Mesenchymal stem cell (in vitro differentiated cells and primary cell): ENCODE measurements around the gene DMD.
A peak's percentile ranks its signal among the peaks of the same experiment; 100 is the strongest.

ENCODE experiments used
- DNase-seq: peaks from one replicate; pipeline ENCODE4 v3.0.0-alpha.2; 2013
- H2AFZ ChIP-seq: one replicate; pipeline ENCODE4 v1.6.1; 2013; ENCODE audit warnings: low read depth, mild to moderate bottlenecking, control low read depth, inconsistent platforms, low read length, moderate library complexity
- H2AK5ac ChIP-seq: 2 replicates; pipeline ENCODE4 v1.6.1; 2013; ENCODE audit warnings: low read length, moderate library complexity, mild to moderate bottlenecking, inconsistent platforms; ENCODE audit not compliant: severe bottlenecking
- H2BK120ac ChIP-seq: one replicate; pipeline ENCODE4 v1.6.1; 2013; ENCODE audit warnings: low read depth, mild to moderate bottlenecking, inconsistent platforms, low read length, moderate library complexity
- H2BK12ac ChIP-seq, 2 experiments: one replicate each; pipeline ENCODE4 v1.6.1; 2013; ENCODE audit warnings: inconsistent platforms in 2 of 2, low read length in 2 of 2, mild to moderate bottlenecking in 2 of 2, moderate library complexity in 2 of 2, control low read depth in 1 of 2
- H2BK15ac ChIP-seq: one replicate; pipeline ENCODE4 v1.6.1; 2013; ENCODE audit warnings: mild to moderate bottlenecking, low read depth, inconsistent platforms; ENCODE audit not compliant: poor library complexity, severe bottlenecking
- H2BK5ac ChIP-seq: 2 replicates; pipeline ENCODE4 v1.6.1; 2013; ENCODE audit warnings: low read depth, mild to moderate bottlenecking, low read length, control low read depth, inconsistent platforms; ENCODE audit not compliant: poor library complexity, severe bottlenecking
- H3K14ac ChIP-seq, 2 experiments: one replicate each; pipeline ENCODE4 v1.6.1; 2013; ENCODE audit warnings: inconsistent platforms in 2 of 2, low read length in 2 of 2, control low read depth in 1 of 2, mild to moderate bottlenecking in 1 of 2, moderate library complexity in 1 of 2
- H3K18ac ChIP-seq, 2 experiments: one replicate each; pipeline ENCODE4 v1.6.1; 2013; ENCODE audit warnings: inconsistent platforms in 2 of 2, low read length in 2 of 2, control low read depth in 1 of 2, low read depth in 1 of 2, mild to moderate bottlenecking in 1 of 2
- H3K23ac ChIP-seq, 2 experiments: one replicate each; pipeline ENCODE4 v1.6.1; 2013; ENCODE audit warnings: inconsistent platforms in 2 of 2, low read length in 2 of 2, mild to moderate bottlenecking in 2 of 2, moderate library complexity in 2 of 2, control low read depth in 1 of 2
- H3K27ac ChIP-seq: 2 replicates; pipeline ENCODE4 v1.5.1; 2013; ENCODE audit warnings: mild to moderate bottlenecking, moderate library complexity, low read length, control low read depth, inconsistent platforms; ENCODE audit not compliant: poor library complexity, severe bottlenecking
- H3K27me3 ChIP-seq, 2 experiments: 2 replicates each; pipeline versions ENCODE4 v1.6.1 to v1.7.0; 2013; ENCODE audit warnings: low read length in 2 of 2, mild to moderate bottlenecking in 2 of 2, moderate library complexity in 2 of 2, control low read depth in 1 of 2, inconsistent platforms in 1 of 2; ENCODE audit not compliant: control insufficient read depth in 1 of 2, insufficient read depth in 1 of 2
- H3K36me3 ChIP-seq, 2 experiments: 2 replicates each; pipeline versions ENCODE4 v1.6.1 to v1.7.0; 2013; ENCODE audit warnings: low read length in 2 of 2, control low read depth in 1 of 2, inconsistent platforms in 1 of 2, low read depth in 1 of 2, mild to moderate bottlenecking in 1 of 2; ENCODE audit not compliant: insufficient read depth in 2 of 2, control insufficient read depth in 1 of 2
- H3K4ac ChIP-seq, 2 experiments: one replicate each; pipeline ENCODE4 v1.6.1; 2013; ENCODE audit warnings: inconsistent platforms in 2 of 2, low read length in 2 of 2, mild to moderate bottlenecking in 2 of 2, moderate library complexity in 2 of 2, control low read depth in 1 of 2, low read depth in 1 of 2
- H3K4me1 ChIP-seq: 2 replicates; pipeline ENCODE4 v1.6.1; 2013; ENCODE audit warnings: low read depth, low read length, control low read depth; ENCODE audit not compliant: control insufficient read depth, insufficient read depth
- H3K4me2 ChIP-seq: 2 replicates; pipeline ENCODE4 v1.6.1; 2013; ENCODE audit warnings: low read length, mild to moderate bottlenecking, inconsistent platforms; ENCODE audit not compliant: poor library complexity, severe bottlenecking
- H3K4me3 ChIP-seq, 2 experiments: 2 replicates each; pipeline versions ENCODE4 v1.5.1 to v1.7.0; 2013; ENCODE audit warnings: low read length in 2 of 2, mild to moderate bottlenecking in 2 of 2, control low read depth in 1 of 2, low read depth in 1 of 2; ENCODE audit not compliant: insufficient read depth in 1 of 2
- H3K79me1 ChIP-seq: replicated peaks from 2 replicates; pipeline ENCODE4 v1.6.1; 2013; ENCODE audit warnings: mild to moderate bottlenecking, control low read depth, low read length, inconsistent platforms; ENCODE audit not compliant: poor library complexity, severe bottlenecking
- H3K9ac ChIP-seq: 2 replicates; pipeline ENCODE4 v1.7.0; 2013; ENCODE audit warnings: mild to moderate bottlenecking, low read length, moderate library complexity
- H3K9me3 ChIP-seq: 2 replicates; pipeline ENCODE4 v1.7.0; 2013; ENCODE audit warnings: mild to moderate bottlenecking, low read length; ENCODE audit not compliant: control insufficient read depth
- H4K8ac ChIP-seq: one replicate; pipeline ENCODE4 v1.6.1; 2013; ENCODE audit warnings: inconsistent platforms, mild to moderate bottlenecking, low read length, moderate library complexity
- H4K91ac ChIP-seq: one replicate; pipeline ENCODE4 v1.6.1; 2013; ENCODE audit warnings: mild to moderate bottlenecking, low read length, inconsistent platforms
- WGBS: methylation state at CpG from one replicate; pipeline ENCODE4 v1.1.7; 2013; ENCODE audit warnings: mixed read lengths; 5-methylcytosine and 5-hydroxymethylcytosine counted together

DMD gene

DNA sequence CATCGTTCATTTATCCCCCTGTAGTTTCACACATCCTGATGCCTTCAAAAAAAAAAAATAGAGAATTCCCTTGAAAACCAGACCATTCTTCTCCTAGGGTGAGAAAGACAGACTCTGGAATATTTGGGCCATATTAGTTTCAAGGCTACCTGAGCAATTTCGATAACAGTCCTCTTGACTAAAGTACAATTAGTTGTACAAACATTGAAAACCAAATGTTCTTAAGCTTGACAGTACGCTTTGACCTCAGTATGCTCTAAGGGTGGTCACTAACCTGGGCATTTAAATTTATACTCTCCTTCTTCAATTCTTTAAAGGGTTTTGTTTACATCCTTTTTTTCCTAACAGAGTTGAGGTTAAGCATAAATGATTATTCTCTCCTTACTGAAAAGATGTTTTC, 1774.9 kb downstream of the DMD start:
- no peak overlapping the region for H3K4ac ChIP-seq
- no peak overlapping the region for H2AFZ ChIP-seq
- no peaks in the 10 kb centered on the region for H3K9me3 ChIP-seq
- 93% methylated on average over 3 of the region's 3 CpGs for WGBS
- H2BK5ac ChIP-seq, result no peak overlapping the region
- no peaks in the 10 kb centered on the region for H3K4me1 ChIP-seq
- H3K4me2 ChIP-seq, result no peak overlapping the region
- no peak overlapping the region for H3K4me3 ChIP-seq
- H2BK12ac ChIP-seq, result no peak overlapping the region
- H3K27me3 ChIP-seq, result no peaks in the 10 kb centered on the region
- H4K91ac ChIP-seq, result no peak overlapping the region
- no peak overlapping the region for H3K9ac ChIP-seq
- H2BK120ac ChIP-seq, result no peak overlapping the region
- no peak overlapping the region for H3K27ac ChIP-seq
- DNase-seq, result no peak
- H3K23ac ChIP-seq, result no peak overlapping the region
- no peaks in the 10 kb centered on the region for H3K79me1 ChIP-seq
- H3K18ac ChIP-seq, result no peak overlapping the region
- no peaks in the 10 kb centered on the region for H3K36me3 ChIP-seq
- no peak overlapping the region for H2AK5ac ChIP-seq
- no peak overlapping the region for H2BK15ac ChIP-seq
- no peak overlapping the region for H4K8ac ChIP-seq
- no peak overlapping the region for H3K14ac ChIP-seq

DNA sequence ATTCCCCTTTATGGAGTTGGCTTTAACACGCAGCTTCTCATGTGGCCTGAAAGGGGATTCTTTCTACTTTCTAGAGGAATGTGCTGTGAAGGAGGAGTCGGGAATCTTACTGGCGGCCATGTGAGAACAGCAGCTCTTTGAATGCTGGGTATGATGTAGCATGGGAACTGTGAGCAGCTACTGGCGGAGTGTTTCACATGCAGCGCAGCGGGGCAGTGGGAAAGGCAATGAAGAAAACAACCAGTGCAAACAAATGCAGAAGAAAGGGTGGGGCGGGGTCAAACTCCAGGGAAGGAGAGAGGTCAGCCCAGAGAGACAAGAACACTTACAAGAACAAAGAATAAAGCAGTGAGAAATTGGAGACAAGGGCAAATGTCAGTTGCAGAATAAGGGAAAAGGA, 1775.8 kb downstream of the DMD start:
- H2AK5ac ChIP-seq, result no peak overlapping the region
- H3K27me3 ChIP-seq, result no peaks in the 10 kb centered on the region
- H3K4ac ChIP-seq, result no peak overlapping the region
- H3K27ac ChIP-seq, result no peak overlapping the region
- no peak overlapping the region for H2BK12ac ChIP-seq
- no peak overlapping the region for H3K18ac ChIP-seq
- H2AFZ ChIP-seq, result no peak overlapping the region
- H3K79me1 ChIP-seq, result no peaks in the 10 kb centered on the region
- WGBS, result 20% methylated on average over 7 of the region's 7 CpGs
- no peaks in the 10 kb centered on the region for H3K36me3 ChIP-seq
- H2BK120ac ChIP-seq, result no peak overlapping the region
- no peaks in the 10 kb centered on the region for H3K4me1 ChIP-seq
- no peak overlapping the region for H2BK15ac ChIP-seq
- H3K14ac ChIP-seq, result no peak overlapping the region
- no peak overlapping the region for H3K9ac ChIP-seq
- H2BK5ac ChIP-seq, result no peak overlapping the region
- no peaks in the 10 kb centered on the region for H3K9me3 ChIP-seq
- no peak overlapping the region for H3K4me3 ChIP-seq
- DNase-seq, result peak; percentile 63
- H3K23ac ChIP-seq, result no peak overlapping the region
- H4K91ac ChIP-seq, result no peak overlapping the region
- no peak overlapping the region for H4K8ac ChIP-seq
- no peak overlapping the region for H3K4me2 ChIP-seq

DNA sequence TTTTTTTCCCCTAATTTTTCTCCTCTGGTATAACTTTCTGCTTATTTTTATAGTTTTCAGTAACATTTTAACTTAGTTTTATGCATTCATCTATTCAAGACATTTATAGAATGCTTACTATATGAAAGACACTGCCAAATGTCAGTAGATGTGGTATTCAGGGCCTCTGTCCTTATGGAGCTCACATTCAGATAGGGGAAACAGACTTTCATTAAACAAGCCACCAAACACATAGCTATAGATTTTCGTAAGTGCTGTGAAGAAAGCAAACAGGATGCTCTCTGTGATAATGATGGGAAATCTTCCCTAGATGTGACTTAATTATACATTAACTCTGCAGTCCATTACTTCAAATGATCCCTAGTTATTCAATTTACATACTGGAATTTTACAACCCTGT, 1777.5 kb downstream of the DMD start:
- DNase-seq, result no peak
- no peak overlapping the region for H2BK15ac ChIP-seq
- no peak overlapping the region for H4K91ac ChIP-seq
- no peak overlapping the region for H2BK5ac ChIP-seq
- no peak overlapping the region for H2BK12ac ChIP-seq
- H2AK5ac ChIP-seq, result no peak overlapping the region
- no peaks in the 10 kb centered on the region for H3K4me1 ChIP-seq
- no peak overlapping the region for H3K4me2 ChIP-seq
- H3K36me3 ChIP-seq, result no peaks in the 10 kb centered on the region
- H3K27ac ChIP-seq, result no peak overlapping the region
- H3K18ac ChIP-seq, result no peak overlapping the region
- H3K23ac ChIP-seq, result no peak overlapping the region
- WGBS, result no CpG with 5 or more reads among the region's 1 CpG
- no peaks in the 10 kb centered on the region for H3K79me1 ChIP-seq
- no peak overlapping the region for H3K9ac ChIP-seq
- H3K4ac ChIP-seq, result no peak overlapping the region
- no peak overlapping the region for H2AFZ ChIP-seq
- no peak overlapping the region for H4K8ac ChIP-seq
- H3K9me3 ChIP-seq, result no peaks in the 10 kb centered on the region
- no peak overlapping the region for H3K14ac ChIP-seq
- no peak overlapping the region for H3K4me3 ChIP-seq
- no peak overlapping the region for H2BK120ac ChIP-seq
- H3K27me3 ChIP-seq, result no peaks in the 10 kb centered on the region

DNA sequence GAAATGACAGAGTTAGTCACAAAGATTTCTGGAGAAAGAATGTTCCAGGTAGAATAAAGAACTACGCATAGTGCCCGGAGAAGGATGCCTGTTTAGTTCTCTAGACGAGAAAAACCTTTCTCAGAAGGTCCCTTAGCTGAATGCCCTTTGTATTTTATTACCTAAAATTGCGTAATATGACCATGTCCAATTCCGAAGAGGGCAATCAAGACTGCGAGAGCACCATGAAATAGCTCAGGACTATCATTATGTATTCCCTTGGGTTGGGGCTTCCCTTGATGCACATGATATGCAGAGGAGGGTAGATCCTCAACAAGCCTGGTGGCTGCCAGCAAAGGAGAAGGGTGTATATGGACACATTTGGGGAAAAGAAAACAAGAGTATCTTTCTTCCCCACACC, 1781.4 kb downstream of the DMD start:
- no peaks in the 10 kb centered on the region for H3K79me1 ChIP-seq
- H2AK5ac ChIP-seq, result no peak overlapping the region
- no peak overlapping the region for H3K4me3 ChIP-seq
- H3K27me3 ChIP-seq, result peaks cover 0 to 2% of the 10 kb centered on the region in 2 experiments
- H3K18ac ChIP-seq, result no peak overlapping the region
- no peak for DNase-seq
- H3K9ac ChIP-seq, result no peak overlapping the region
- no peaks in the 10 kb centered on the region for H3K4me1 ChIP-seq
- H2BK120ac ChIP-seq, result no peak overlapping the region
- no peak overlapping the region for H3K27ac ChIP-seq
- no peak overlapping the region for H4K8ac ChIP-seq
- 95% methylated on average over 5 of the region's 6 CpGs for WGBS
- H3K14ac ChIP-seq, result no peak overlapping the region
- no peaks in the 10 kb centered on the region for H3K36me3 ChIP-seq
- H2BK12ac ChIP-seq, result no peak overlapping the region
- H4K91ac ChIP-seq, result no peak overlapping the region
- H2AFZ ChIP-seq, result no peak overlapping the region
- H3K9me3 ChIP-seq, result no peaks in the 10 kb centered on the region
- no peak overlapping the region for H3K23ac ChIP-seq
- H3K4ac ChIP-seq, result no peak overlapping the region
- no peak overlapping the region for H2BK5ac ChIP-seq
- no peak overlapping the region for H2BK15ac ChIP-seq
- H3K4me2 ChIP-seq, result no peak overlapping the region
